ENCODE results near the gene PSMA8.

DNA sequence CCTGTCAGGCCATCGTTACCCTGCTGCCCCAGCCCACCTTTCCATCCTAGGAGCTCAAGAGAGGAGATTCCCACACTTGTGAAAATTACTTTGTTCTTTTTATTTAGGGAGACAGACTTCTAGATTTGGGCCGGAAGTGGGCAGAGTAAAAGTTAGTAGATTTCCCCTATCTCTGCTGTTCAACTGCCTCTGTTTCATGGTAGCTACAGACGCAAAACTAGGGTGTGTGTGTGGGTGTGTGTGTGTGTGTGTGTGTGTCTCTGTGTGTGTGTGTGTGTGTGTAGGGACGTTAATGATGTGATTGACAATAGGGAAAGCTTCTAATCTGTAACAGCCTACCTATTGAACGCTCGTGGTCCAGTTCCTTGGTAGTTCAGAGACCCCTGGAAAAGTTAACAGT lies 438 bp downstream of the PSMA8 start:
- no peak for TF ChIP-seq JAZF1 (CRISPR knock-in tag; IDR thresholded peaks at IDR 0.05)
- no peak for TF ChIP-seq AR (CRISPR knock-in tag; IDR thresholded peaks at IDR 0.05)
- no peak for TF ChIP-seq CTCF (IDR thresholded peaks at IDR 0.05)
